NCI-H748 (cell line): ENCODE data around the gene JAZF1.
"Not testable (repeated sequence)": the region's sequence is repeated elsewhere in the genome, so short reads cannot be mapped to it uniquely, and the experiment has no call there.

Experiments used
- DNase-seq: peaks from one replicate; lab custom pipeline; 2025; ENCODE audit not compliant: unreplicated experiment; lab: John Stamatoyannopoulos, UW

The JAZF1 gene

DNA sequence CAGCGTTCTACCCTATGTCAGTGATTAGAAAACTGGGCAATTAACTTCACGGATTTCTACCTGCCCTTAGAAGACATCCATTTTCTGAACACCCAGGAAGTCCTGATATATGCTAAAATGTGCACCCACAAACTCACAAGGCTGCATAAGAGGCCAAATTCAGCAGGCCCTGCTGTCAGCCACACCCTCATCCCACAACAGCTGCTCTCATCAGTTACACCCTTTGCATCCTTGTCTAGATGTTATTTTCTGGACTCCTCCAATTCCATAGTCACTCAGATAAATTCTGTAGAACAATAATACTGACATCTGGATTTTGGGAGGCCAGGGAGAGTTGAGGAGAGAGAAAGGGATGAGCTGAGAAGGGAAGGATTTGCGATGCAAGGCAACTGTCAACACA lies 231.7 kb downstream of the JAZF1 start:
- no peak for DNase-seq

DNA sequence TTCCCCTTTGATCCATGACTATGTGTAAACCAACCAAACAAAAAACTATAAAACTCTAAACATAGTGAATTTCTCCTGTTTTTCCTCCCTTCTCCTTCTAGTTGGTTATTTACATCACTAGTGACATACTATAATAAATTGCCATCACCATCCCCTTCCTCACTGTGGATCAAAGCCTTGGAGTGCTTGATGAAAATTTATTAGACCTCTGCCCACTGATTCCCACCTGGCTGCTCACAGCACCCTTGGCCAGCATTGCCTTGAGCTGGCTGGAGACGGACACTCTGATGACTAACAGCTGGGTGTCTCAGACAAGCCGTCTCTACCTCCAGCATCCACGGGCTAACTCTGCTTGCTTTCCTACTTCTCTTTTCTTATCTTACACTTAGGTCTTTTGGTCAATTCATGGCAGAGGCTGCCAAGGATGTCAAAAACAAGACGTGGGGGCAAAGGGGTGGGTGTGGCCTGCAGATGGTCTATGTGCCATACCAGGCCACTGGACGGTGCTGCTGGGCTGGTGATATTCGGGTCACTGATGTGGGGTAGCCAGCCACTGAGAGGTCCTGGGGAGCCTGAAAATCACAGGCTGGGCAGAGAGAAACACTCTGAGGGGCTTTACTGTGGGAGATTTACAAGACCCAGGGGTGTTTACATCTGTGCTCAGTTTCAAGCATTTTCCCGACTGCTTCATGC lies 232.9 kb downstream of the JAZF1 start:
- no peak for DNase-seq

DNA sequence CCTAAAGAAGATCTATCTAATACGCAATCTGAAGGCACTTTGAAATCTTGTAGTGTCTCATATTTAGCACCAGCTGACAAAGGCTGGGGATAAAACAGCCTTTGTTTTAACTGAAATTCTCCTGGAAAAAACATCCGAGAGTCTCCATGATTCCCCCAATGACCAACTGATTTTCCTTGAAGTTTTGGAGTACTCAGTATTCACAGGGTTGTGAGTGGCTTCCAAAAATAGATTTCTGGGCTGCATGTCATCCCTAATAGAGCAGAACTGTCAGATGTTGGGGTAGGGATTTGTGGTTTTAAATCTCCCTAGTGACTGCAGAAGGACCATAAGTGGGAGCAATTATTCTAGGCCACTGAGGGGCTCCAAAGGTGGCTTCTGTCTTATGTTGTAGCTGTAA lies 234.2 kb downstream of the JAZF1 start:
- DNase-seq = no peak

DNA sequence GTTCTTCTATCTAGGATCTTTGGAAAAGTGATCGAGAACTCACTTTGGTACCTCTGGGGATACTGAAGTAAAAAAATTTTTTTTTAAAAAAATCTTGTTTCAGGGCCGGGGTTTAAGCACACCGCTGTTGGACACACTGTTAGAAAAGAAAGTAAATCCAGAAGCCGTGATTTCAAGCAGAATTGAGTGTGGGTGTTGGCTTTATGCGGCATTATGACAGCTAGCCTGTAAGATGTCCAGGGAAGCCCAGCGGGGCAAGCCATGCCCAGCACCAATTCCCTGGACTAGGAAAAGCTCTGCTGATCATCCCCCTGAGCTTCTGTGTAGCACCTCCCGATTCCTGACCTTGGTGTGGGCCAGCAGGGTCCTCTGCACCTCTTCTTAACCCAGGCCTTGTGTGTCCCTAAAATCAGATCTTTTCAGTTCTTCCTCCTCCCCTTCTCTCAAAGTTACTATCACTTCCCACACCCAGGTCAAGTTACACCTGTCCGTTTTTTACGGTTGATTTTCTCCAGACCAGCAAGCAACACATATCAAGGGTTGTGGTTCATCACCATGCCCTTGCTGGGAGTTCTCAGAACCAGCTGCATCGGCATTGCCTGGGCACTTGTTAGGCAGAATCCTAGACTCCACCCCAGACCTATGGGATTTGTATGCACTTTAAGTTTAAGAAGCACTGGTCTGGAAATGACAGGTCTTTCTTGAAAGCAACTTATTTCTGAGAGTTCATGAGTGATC lies 235.4 kb downstream of the JAZF1 start:
- DNase-seq = no peak

DNA sequence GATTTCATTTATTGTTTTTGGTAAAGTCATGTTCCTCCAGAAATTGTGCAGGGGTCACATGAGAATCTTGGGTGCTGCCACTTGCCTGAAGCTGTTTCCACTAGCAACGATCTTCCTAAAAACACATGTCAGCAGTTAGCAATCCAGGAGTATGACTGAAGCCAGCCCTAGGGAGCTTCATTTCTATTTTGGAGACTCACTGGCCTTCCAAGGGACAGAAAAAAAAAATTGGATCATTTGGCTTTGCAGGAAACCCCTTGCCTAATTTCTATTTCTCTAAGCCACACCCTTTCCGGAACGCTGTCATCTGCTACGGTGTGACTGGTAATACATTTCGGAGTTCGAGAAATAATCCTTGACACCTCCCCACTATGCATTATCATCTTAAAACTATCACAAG lies 236.0 kb downstream of the JAZF1 start:
- no peak for DNase-seq

DNA sequence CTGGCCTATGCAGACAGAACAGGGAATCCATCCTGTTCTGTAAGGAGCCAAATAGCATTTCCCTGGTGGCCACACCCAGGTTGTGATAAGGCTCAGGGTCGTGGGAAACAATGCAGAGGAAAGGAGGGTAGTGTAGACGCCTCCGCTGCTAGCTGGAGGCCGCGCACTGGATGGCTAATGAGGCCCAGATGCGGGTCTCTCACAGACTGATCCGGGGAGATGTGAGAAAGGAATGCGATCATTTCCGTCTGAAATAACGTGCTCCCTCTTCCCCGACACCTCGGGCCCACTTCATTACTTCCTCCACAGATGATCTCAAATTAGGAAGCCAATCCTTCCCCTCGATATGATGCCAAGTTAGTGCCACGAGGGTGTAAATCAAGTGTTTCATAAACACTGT lies 237.4 kb downstream of the JAZF1 start:
- no peak for DNase-seq

DNA sequence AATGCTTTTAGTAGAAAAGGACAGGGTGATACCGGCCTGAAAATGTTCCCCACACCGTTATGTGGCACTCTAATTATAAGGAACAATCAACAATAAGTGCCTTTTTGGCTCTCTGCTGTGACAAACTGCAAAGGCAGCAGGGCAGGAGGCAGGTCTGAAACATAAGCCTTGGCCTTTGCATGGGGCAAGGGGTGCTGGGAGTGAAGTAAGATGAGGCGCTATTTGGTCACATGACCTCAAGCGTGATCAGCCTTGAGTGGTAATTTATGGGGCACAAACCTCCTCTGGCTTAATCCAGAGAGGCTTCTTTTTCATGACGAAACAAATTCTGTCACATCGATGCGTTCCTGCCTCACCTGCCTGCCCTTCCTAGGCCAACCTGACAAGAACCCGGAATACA lies 237.9 kb downstream of the JAZF1 start:
- no peak for DNase-seq

DNA sequence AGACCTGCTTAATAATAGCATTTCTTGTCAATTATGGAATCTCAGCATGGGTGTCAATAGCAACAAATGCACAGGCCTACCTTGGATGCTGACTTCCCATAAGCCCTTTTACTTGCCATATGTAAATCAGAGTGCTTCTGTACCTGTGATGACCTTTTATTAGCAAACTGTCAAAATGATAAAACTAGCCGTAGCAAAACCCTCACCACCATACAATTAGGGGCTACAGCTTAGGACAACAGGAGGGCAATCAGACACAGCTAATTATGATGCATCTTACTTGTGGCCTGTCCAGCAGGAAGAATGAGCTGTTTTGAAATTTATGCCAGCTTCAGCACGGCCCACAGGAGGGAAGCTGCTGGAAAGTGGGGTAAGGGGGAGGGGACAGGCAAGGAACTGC lies 239.1 kb downstream of the JAZF1 start:
- peak; percentile 38 for DNase-seq

DNA sequence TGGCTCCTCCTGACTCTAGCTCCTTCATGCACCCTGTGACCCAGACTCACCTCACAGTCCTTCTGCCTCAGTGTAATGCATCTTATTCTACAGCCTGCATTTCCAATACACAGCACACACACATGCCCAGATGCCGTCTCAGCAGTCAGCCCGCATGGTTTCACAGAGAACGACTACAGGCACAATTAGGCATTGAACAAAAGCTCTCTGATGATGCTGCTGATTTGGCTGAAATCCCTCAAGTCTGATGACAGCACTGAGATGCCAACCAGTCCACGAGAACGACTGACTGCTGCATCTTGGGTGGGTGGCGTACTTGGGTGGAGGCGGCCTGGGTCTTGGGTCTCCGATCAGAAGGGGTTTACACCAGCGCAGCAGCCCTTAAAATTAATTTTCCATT lies 240.3 kb downstream of the JAZF1 start:
- DNase-seq = no peak

DNA sequence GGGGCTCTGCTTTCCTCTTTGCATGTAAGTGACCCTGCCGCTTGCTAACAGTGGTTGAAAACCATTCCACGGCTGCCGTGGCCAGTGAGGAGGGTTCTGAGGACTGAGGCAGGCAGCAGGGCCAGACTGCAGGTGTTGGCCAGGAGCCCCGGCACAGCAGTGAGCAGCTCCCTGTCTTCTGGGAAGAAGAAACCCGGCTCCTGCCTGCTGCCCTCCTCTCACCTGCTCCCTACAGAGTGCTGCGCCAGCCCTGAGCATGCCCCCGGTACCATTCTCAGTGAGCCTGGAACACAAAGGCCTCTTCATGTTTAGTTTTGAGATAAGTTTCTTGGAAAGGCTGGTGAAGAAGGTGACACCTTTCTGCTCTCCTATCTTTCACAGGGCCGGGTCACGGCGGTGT lies 240.7 kb downstream of the JAZF1 start:
- DNase-seq = no peak

DNA sequence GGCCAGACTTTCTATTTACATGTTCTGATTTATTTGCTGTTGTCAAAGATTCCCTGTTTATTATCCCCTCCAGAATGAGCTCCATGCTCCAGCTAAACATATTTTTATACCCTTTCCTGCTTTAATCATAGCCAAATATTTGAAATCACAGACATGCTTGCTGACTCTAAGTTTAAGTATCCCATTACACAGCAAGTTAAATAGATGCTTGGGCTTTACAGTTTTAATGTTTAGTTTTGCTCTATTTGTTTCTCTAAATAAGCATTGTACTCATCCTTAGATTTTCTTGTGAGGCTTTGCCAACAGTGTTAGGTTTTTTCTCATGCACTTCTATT lies 243.9 kb downstream of the JAZF1 start:
- no peak for DNase-seq

DNA sequence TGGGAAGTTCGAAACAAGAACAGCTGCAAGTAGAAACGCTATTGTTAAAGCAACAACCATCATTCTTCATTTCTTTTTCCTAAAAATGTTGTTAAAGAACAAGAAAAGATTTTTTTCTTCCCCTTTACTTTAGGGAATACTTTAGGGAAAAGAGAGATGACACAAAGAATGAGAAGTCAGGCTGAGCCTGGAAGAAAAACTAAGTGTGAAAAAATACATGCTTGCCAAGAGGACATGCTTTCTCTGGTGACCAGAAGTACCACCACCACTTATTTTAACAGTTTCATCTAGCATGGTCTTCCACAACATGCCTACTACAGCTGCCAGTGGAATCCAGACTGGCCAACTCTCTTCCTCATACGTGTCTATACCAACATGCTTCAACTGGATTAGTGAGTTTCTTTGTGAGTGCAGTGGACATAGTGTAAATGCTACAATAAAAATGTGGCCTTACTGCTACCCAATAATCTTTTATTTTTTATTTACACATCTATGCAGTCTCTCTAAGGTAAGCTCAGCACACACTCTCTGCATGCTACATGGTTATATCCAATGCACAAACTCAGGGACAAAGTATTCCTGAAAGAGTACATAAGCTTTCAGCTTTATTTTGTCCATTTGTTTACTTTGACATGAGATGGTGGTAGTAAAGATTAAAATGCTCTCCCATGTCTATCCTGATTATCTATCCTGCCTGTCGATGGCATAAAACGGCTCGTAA lies 244.4 kb downstream of the JAZF1 start:
- DNase-seq = no peak

DNA sequence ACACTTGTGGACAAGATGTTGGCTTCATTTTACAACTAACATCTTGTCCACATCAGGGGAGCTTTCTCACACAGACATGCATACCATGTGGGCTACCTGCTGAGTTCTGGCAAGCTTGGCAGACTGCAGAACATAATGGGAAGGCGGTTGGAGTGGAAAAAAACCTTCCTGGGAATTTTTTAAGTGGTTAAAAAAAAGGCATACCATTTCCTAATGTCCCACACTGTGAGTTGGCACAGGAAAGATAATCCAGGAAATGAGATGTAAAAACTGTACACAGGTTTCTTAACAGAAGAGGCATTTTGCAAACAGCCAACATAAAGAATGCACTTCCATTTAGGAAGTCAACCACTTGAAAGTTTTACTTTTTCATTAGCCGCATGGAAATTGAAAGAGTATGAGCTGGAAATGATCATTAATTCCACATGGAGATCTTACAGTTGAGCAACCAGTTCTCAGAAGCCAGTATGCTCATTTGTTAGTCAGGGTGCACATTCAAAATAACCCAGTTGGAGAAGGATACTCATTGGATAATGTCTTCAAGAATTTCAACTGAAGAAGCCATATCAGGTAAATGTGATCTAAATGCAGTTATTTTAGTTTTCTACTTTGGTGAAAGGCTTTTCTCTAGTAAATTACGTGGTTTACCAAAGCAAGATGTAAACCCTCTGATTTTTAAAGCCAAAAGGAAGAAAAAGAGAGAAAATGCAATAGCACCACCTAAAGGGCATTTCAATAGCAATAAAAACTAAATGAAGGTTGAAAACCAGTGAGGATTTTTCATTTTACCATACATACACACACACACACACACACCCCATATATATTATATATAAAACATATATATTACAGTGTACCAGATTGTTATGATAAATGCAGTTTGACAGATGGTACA lies 246.7 kb downstream of the JAZF1 start:
- DNase-seq = no peak

DNA sequence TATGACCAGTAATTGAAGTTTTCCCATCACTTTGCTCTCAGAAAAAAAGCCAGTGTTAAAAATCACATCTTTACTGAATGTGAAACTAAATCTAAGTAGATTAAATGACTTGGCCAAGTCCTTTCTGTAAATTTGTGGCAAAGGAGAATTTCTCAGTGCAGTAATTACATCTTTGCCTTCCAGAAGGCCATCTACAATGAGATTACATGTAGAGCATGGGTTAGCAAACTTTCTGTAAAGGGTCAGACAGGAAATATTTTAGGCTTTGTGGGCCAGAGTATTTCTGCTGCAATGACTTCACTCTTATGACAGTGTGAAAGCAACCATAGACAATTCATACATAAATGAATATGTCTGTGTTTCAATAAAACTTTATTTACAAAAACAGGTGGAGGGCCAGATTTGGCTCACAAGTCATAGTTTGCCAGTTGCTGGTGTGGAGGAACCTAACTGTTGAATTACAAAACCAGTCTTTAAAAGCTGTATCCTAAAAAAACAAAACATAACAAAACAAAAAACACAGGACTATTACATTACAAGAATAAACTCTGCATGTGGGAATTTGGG lies 249.6 kb downstream of the JAZF1 start:
- no peak for DNase-seq

DNA sequence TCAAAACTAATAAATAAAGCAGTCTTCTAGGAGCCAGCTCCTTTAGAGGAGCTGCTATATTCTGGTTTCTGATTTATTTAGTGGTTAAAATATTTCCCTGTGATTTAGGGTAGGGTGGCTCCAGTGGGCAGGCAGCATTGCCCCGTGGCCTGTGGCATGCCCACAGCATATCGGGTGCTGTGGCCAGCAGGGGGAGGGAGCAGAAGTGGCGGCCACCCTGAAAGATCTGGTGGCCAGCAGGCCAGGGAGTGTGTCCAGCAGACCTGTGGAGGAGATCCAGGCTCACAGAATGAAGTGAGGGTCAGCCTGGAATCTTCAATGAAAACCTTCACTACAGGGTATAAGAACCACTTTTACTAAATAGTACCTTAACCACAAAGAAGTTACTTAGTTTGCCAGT lies 251.5 kb downstream of the JAZF1 start:
- no peak for DNase-seq

DNA sequence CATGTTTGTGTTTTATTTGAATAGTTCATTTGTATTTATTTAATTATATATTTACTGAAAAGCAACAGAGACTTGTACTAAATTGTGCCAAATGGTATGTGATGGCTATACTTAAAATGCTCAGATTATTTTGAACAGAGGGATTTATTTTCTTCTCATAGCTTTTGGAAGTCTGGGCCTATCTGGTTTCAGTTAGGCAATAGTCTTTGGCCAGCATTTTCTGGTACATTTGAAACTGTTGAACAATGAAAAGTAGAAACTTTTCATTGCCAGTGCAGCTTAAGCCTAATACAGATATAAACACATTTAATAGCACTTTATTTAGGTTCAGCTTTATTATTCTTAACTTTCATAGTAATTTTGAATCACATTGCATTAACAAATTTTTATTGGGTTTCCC lies 252.6 kb downstream of the JAZF1 start:
- no peak for DNase-seq

DNA sequence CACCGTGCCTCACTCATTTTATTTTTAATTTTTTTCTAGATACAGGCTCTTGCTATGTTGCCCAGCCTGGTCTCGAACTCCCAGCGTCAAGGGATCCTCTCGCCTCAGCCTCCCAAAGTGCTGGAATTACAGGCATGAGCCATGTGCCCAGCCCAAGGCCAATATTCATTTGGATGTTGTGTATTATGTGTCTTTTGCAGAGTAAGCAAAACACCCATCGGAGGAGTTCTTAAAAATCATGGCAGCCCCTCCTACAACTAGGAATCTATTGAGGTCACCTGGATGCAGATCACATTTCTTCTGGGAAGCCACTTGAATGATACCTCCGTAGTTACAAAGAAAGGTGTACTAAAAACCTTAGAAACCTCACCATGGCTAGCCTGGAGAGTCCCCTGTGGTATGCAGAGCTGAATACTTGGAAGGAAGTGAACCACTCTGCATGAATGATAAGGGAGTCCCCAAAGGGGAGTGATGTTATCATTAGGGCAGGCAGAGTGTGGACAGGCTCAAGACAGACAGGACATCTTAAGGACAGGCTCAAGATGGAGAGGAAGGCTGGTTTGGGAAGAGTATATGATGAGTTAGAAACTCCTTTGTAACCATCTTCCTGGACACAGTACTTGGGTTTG lies 254.9 kb downstream of the JAZF1 start:
- DNase-seq = no peak

DNA sequence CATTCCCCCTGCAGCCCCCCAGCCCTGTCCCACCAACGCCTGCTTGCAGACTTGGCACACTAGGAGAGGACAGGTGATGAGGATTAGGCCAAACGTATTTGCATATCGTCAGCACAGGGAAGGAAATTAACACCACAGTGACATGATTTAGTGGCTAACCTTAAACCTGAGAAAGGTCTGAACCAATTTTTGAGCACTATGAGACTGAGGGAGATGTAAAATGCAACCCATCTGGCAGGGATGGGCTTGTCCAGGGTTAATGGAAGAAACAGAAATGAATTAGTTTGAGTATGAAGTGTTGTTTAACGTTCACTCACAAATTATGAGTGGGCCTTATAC lies 257.0 kb downstream of the JAZF1 start:
- no peak for DNase-seq

DNA sequence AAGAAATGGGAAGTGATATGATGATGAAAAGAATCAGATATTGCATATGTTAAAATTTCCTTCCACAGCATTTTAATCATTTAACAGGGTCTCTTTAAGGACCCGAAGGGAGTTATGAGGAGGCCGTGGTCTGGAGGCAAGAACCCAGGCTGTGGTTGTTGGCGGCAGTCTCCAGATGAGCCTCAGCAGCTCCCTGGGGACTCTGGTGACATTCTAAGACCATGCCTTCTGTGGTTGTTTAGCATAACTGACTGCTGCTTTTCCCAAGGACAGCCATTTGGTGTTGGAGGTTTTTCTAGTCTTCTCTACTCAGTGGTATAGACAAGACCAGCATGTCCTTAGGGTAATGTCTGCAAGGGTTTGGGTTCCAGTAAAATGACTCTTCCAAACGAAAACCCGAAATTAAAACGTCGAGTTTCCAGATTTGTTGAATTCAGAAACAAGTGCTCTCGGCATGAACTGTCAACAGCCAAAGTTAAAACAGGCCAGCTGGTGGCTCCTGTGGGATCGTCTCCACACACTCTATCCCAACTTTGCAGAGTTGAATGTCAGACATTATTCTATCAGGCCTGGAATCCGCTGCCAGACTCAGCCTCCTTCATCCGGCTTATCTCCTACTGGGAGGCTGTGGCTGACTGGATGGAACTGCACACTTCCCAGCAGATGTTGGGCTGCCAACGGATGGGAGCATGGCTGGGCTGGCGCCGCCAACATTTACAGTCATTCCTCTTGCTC lies 257.5 kb downstream of the JAZF1 start:
- DNase-seq = no peak

DNA sequence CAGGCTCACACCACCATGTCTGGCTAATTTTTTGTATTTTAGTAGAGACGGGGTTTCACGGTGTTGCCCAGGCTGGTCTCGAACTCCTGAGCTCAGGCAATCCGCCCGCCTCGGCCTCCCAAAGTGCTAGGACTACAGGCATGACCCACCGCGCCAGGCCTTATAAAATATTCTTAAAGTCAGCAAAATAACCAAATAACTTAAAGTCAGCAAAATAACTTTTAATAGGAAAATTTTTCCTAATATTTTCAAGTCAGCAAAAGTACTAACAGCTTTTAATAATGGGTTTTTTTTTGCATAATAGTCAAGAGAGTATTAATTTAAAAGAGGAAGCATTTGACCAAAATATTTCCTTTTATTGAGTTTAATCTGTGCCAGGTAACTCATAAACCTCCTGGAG lies 258.2 kb downstream of the JAZF1 start:
- not testable (repeated sequence) for DNase-seq
